NCI-H774 (cell line): ENCODE data around the gene KRTAP20-4.

Experiments used
- DNase-seq: peaks from one replicate; lab custom pipeline; 2025; lab: John Stamatoyannopoulos, UW

Gene KRTAP20-4

DNA sequence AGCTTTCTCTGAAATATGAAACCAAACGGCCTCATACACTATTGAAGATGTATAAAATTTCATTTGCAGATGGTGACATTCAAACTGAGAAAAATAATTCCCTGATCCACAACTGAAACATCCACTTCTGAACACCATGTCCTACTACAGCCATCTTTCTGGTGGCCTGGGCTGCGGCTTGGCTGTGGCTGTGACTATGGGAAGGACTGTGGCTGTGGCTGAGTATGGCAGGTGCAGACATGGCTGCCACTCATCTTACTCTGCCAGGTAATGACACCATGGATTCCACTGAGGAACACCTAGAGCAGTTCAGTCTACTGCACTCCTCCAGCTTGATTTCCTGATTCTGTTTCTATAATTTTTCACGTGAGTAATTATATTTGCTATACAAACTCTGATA lies at the start of gene KRTAP20-4:
KRTAP20-4 (plus strand) TSS at position 106 of the 400 bp plus-strand sequence.
- no peak for DNase-seq

DNA sequence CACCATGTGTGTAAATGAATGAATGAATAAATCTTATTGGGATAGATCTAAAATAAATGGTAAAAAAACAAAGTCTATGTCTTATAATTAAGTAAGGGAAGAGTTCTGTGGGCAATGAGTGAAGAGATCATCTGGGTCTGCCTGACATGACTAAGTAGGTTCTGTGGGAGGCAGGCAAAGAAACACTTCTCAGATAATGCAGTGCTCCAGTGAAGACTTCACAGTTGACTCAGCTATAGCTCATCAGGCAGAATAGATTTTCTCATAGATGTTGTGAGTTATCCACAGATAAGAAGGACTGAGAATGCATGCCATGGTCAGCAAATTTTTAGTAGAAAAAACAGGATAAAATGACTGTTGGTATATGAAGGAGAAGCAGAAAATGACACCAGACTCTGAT lies 42.7 kb upstream of the KRTAP20-4 start:
- no peak for DNase-seq

DNA sequence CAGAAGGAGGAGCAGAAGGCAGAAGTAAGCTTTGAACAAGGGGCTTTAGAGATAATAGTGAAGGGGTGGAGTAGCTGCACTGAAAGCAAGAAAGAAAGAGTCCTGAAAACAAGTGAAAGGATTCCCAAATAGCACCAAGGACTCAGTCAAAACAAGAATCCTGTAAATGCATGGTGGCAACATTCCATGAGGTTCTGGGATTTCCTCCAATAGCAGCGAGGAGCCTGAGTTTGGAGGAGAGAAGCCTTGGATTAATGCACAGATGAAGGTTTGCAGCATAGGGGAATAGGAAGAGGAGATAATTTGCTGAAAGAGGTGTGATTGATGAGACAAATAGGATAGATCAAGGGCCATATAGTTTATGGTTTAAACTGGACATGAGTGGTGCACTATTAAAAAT lies 41.1 kb upstream of the KRTAP20-4 start:
- DNase-seq = no peak

DNA sequence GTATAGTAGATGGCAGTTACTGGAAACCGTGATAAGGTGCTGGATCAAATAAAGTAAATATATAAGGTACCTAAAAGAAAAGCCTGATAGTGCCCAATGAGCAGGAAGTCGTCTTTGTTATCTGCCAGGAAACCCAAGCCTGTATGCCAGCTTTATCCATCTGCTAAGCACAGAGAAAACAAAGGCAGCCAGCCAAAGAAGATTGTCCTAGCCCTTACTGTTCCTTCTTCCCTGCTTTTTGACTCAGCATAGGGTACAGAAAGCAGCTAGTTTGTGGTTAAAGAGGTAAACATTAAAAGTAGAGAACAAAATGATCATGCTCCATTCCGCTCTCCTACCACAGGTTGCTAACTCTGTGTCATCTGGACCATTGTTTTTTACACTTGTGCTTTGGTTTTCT lies 40.3 kb upstream of the KRTAP20-4 start:
- no peak for DNase-seq

DNA sequence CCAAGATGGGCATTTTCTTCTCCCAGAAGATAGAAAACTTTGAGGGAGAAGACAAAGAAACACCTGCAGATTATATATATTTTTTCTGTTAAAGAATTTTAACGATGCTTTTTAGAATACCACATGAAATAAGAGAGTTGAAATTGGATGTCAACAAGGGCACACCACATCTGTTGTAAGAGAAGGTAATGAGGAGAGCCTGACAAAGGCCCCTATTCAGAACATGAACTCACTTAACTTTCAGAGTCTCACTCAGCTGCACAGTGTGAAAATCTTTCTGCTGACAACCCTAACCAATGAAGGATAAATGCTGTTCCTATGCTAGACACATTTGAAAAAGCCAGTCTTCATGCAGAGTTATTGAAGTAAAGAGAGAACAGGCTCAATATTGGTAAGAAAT lies 37.6 kb upstream of the KRTAP20-4 start:
- DNase-seq = no peak

DNA sequence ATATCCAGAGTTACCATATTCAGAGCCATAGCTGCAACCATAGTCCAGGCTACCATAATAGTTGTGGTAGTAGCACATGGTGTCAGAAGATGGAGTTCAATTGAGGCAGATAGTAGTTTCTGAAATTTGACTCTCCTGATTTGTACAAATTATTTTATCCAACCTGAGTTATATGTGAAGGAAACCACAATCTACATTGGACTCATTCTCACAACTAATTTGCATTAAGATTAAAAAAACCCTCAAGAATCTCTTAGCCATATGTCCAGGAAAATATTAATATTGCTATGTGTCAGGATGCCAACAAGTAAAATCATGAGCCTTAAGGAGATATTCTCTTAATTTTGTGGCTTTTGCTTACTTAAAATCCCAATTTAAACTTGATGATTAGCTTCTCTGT lies 30.1 kb upstream of the KRTAP20-4 start, which contains the start of gene KRTAP22-2:
KRTAP22-2 (minus strand) TSS at position 101 of the 400 bp plus-strand sequence.
- DNase-seq = no peak

DNA sequence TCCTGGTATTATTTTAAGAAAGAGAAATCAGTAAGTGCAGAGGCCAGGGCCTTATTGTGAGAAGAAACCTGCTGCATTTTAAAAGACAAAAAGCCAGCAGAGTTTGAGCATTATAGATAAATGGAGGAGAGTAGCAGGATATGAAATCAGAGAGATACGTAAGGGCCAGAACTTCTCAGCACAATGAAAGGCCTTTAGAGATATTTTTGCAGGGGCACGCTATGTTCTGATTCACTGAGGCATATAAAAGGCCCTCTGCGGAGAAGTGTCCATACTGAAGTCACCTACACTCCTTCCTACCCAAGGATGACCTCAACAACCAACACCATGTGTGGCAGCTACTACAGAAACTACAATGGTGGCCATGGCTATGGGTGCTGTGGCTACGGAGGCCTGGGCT lies 28.3 kb upstream of the KRTAP20-4 start, which contains the start of gene KRTAP6-3:
KRTAP6-3 (plus strand) TSS at position 301 of the 400 bp plus-strand sequence; CDS start at position 307, 6 bp downstream.
- no peak for DNase-seq

DNA sequence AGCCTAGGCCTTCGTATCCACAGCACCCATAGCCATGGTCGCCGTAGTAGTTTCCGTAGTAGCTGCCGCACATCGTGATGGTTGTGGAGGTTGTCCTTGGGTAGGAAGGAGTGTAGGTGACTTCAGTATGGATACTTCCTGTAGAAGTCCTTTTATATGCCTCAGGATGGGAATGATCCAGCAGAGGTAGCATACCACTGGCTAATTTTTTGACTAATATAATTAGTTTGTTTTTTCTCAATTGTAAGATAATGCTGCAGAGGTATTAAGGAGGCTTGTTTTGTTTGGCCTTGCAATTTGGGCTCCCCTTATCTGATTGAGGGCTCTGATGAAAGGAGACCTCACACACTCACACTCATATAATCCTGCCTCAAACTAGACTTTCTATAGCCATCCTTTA lies 21.6 kb upstream of the KRTAP20-4 start, which contains the start of gene KRTAP6-2:
KRTAP6-2 (minus strand) TSS at position 101 of the 400 bp plus-strand sequence; CDS start at position 73, 28 bp downstream.
- DNase-seq = no peak

DNA sequence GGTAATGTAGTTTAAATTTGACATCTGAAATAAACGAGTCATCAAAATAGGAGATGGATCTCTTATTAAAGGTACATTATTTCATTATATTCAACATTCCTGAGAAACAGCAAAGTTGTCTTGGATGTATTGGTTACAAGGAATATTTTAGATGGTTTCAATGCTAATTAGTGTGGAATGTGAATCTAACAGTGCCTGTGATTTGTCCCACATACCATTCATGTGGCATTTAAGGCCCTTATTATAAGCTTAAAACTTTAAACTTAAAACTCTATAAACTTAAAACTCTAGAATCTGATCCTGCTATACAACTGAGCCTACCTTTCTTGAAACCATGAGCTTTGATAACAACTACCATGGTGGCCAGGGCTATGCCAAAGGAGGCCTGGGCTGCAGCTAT lies 19.6 kb upstream of the KRTAP20-4 start, which contains the start of gene KRTAP22-1:
KRTAP22-1 (plus strand) TSS at position 301 of the 400 bp plus-strand sequence.
- DNase-seq = no peak

DNA sequence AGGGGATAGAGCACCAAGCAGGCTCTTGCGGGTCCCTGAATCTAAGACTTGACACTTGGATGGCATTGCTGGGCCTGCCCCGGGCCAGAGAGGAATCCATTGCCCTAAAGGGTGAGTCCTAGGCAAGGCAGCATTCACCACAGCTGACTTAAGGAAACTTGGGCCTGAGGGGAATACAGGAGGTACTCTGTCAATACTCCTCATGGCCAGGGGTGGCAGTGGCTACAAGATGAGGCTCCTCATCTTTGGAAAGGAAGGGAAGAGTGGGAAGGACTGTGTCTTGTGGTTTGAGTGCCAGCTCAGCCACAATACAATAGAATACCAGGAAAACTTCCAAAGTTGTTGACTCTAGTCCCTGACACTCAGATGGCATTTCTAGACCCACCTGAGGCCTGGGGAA lies 14.5 kb upstream of the KRTAP20-4 start:
- DNase-seq = no peak

DNA sequence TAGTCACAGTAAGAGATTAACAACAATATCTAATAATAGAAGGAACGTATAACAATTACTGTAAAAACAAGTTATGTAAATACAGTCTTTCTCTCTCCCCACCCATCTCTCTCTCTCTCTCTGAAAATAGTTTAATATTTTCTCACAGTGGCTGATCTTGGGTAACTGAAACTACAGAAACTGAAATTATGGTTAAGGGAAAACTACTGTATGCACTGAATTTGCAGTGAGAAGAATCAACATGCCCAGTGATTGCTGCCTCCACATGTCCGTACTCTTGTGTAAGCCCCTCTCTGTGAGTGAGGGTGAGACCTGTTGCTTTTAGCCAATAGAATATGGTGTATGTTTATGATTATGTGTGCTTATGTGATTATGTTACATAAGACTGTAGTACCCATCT lies 8.3 kb upstream of the KRTAP20-4 start:
- no peak for DNase-seq

DNA sequence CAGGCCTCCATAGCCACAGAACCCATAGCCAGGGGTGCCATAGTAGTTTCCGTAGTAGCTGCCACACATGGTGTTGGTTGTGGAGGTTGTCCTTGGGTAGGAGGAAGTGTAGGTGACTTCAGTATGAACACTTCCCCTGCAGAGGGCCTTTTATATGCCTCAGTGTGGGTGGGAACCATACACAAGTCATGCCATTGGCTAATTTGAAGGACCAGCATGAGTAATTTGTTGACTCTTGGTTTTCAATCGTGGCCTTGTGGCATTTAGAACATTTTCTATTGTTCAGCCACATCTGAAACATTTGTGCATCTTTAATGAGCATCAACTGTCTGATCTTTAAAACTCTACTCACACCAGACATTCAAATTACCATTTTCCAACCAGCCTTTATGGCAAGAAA lies 6.6 kb upstream of the KRTAP20-4 start, which contains the start of gene KRTAP6-1:
KRTAP6-1 (minus strand) TSS at position 95 of the 400 bp plus-strand sequence; CDS start at position 69, 26 bp downstream.
- DNase-seq = no peak

DNA sequence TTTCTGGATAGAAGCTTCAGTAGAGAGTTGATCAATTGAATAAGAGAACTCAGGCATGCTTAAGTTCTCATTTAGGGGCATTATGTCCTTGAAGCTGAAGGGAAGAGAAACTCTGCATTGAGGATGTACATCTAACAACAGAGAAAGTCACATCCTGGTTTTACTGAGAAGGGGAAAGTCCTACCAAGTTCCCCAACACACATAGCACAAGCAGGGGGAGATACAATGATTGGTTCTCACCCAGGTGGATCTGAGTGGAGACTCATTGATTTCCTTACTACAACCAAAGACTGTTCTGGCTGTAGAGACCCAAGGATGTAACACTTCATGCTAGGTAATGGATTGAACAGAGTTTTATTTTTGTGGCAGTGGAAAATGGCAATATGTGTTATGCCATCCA lies 5.2 kb upstream of the KRTAP20-4 start:
- no peak for DNase-seq

DNA sequence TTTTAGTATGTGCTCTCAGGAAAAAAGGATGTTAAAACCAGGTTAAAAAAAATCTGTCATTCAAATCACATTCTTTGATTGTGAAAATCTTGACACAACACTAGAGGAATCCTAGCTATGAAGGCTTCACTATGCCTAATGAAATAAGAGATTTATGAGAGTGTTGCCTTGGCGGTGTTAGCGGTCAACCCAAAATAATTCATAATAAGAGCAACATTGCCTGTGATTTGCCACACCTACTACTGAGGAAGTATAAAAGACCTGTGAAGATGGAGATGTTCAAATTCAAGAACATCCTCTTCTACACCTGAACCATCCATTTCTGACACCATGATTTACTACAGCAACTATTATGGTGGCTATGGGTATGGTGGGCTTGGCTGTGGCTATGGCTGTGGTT lies 4.3 kb upstream of the KRTAP20-4 start, which contains the start of gene KRTAP20-1:
KRTAP20-1 (plus strand) TSS at position 301 of the 400 bp plus-strand sequence; CDS start at position 331, 30 bp downstream.
- DNase-seq = no peak

DNA sequence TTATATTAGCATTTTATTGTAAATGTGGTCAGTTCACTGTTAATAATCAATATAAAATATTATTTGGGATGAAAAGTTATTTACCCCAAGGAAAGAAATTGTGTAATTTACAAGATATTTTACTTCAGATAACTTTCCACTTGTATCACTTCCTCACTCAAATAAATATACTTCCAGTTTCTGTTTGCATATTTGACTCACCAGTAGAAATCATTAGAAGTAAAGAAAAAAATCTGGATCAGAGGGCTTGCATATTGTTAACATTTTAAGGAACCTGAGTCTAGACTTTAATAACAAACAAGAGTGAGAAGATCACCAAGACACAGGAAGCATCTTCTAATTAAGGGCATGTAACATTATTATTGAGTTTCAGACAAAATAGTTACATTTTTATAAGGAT lies 347 bp upstream of the KRTAP20-4 start:
- no peak for DNase-seq

DNA sequence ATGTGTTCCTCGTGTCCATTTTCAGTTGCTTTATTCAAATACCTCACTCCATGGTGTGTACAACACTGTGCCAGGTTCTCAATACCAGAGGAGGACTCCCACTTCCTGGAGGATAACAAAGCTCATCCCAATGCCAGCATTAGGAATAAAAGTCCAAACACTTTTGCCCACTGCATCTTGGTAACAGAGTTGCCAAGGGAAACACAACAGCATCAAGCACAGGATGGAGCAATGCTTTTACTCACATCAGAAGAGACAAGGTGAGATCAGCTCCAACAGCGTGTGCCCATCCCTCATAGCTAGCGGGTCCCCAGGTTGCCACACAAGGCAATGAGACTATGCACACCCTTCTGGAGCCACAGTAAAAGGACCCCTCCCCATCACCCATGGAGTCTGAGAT lies 2.9 kb downstream of the KRTAP20-4 start:
- no peak for DNase-seq

DNA sequence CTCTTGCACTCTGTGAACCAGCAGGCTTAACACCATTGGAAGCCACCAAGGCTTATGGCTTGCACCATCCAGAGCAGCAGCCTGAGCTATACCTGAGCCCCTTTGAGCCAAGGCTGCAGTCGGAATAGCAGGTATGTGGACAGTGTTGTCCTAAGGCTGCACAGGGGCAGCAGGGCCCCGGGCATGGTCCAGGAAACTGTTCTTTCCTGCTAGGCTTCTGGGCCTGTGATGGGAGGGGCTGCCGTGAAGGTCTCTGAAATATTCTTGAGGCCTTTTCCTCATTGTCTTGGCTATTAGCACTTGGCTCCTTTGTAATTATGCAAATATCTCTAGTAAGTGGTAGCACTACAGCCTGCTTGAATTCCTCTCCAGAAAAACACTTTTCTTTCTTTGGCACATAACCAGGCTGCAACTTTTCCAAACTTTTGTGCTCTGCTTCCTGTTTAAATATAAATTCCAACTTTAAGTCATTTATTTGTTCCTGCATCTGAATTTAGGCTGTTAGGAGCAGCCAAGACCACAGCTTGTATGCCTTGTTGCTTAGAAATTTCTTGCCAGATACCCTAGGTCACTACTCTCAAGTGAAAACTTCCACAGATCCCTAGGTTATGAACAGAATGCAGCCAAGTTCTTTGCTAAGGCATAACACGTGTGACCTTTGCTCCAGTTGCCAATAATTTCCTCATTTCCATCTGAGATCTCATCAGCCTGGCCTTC lies 5.2 kb downstream of the KRTAP20-4 start:
- DNase-seq = no peak

DNA sequence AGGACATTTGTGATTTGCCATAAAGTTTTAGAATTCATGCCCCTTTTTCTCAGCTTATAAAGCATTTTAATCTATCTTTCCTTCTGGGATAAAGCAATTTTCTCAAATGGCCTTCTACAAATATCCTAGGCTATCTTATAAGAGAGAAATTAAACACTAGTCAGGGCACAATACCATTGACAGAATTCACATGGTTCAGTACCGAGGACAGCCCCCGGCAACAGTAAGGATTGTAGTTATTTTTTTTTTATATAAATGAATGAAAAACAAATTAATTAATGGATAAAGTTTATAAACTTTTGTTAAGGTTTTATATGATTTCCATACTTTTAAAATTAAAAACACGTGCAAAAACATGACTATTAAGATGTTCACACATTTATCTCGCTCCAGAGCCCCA lies 7.7 kb downstream of the KRTAP20-4 start:
- DNase-seq = no peak

DNA sequence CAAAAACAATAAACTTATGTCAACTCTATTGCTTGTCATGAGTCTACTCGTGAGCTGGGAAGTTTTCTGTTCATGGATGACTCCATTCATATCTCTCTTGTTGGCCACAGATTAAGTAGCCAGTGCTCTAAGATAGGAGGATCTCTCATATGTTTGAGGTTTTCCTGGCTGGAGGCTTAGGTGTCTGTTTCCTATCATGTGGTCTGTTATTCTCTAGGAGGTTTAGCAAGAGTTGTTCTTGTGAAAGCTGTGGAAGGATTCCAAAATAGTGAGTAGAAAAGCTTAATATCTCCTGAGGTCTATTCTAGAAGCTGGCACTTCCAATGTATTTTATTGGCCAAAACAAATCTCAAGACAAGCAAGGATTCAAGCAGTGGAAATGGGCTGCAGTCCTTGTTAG lies 8.8 kb downstream of the KRTAP20-4 start:
- no peak for DNase-seq

DNA sequence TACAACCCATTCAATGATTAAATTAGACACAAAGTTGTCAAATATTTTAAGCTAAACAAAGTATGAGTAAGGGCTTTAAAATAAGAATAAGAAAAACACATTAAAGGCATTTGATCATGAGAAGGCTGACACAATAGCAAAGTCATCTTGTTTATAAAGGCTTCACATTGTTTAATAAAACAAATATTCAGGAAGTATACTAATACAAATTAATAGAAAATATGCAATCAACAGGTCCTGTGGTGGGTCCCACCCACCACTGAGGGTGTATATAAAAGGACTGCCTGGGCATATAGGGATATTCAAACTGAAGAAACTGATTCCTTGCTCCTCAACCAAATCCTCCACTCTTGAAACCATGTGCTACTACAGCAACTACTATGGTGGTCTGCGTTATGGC lies 14.5 kb downstream of the KRTAP20-4 start, which contains the start of gene KRTAP20-2:
KRTAP20-2 (plus strand) TSS at position 301 of the 400 bp plus-strand sequence; CDS start at position 359, 58 bp downstream.
- no peak for DNase-seq

DNA sequence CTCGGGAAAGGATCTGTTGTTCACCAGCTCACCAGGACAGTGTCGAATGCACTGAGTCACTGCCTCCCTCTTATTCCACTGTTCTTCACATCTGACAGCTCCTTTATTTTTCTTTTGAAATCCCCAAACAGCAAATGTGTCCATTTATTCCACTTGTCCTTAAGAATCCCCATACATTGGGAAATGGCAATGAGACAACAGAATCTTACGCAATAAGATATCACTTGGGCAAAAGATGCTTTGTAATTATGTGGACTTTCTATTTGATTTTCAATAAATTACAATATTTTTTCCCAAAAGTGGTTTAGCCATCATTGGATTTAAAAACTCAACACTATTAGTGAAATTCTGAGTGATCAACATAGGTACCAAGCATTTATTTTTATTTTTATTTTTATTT lies 18.3 kb downstream of the KRTAP20-4 start:
- no peak for DNase-seq

DNA sequence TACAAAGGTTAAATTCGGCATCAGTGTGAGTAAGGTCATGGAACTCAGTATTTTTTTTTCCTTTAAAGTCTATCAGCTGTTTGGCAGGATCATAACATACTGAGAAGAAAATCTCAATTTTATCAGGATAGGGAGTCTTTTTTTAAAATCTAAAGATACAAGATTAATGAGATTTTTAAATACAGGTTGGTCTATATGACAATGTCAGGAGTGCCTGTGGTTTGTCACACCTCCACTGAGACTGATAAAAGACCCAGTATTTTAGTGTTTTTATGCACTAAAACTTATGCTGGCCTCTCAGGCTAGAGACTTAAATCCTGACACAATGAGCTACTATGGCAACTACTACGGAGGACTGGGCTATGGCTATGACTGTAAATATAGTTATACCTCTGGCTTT lies 22.1 kb downstream of the KRTAP20-4 start, which contains the start of gene KRTAP20-3:
KRTAP20-3 (plus strand) TSS at position 301 of the 400 bp plus-strand sequence.
- DNase-seq = no peak

DNA sequence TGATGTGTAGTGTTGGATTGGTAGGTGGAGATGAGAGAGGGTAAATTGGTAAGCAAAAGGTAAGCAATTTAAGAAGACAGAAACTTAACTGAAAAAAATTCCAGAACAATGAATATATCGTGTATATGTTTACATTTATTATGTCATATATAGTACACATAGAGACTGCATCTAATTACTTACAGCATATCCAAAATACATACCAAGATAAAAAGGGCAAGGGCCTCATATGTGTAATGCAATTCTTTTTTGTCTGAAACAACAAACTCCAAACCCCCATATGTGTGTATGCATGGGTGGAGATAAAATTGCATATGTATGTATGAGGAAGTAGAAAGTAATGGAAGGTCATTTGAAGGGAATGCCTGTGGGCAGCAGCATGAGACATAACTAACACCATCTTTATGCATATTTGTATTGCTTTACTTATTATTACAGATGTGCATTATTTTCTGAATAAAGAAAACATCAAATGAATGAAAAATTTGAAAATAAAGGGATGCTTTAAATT lies 26.5 kb downstream of the KRTAP20-4 start:
- no peak for DNase-seq
